ENCODE measurements around the gene ATP6V1G3. TPM values are rescaled to one million over a fixed set of nuclear protein-coding genes. Genes with fewer than 3 reads are reported as not detected.

ATP6V1G3 gene
- total and polyA plus RNA-seq, 9 of the 15 experiments (the other 6 are each of a cell fraction or from before 2014, with no cell fraction given), result 0.32 TPM; not detected in 8

- TF ChIP-seq MAFG (tag; conservative IDR thresholded peaks at IDR 0.05), result no peak
- no peak for TF ChIP-seq HDAC8 (tag; IDR thresholded peaks at IDR 0.05)
- TF ChIP-seq BDP1 (IDR thresholded peaks at IDR 0.05; ENCODE audit: insufficient read depth, insufficient read length), result no peak
- TF ChIP-seq HMBOX1 (IDR thresholded peaks at IDR 0.05), result no peak
- TF ChIP-seq HDAC2 (IDR thresholded peaks at IDR 0.05), result 0 out of 2 replicates have a peak, but pooled peaks have one; percentile 42
- no peak for TF ChIP-seq ZFP1 (CRISPR knock-in tag; IDR thresholded peaks at IDR 0.05)
- no peak for TF ChIP-seq STAT5B (CRISPR knock-in tag; IDR thresholded peaks at IDR 0.05)
- TF ChIP-seq ELF4 (CRISPR knock-in tag; IDR thresholded peaks at IDR 0.05), result peak; percentile 87
- TF ChIP-seq MYC (IDR thresholded peaks at IDR 0.05; ENCODE audit: low read depth, low read length), result no peak
- no peak for TF ChIP-seq MYC (CRISPR knock-in tag; IDR thresholded peaks at IDR 0.05; ENCODE audit: borderline replicate concordance, low read depth)
- TF ChIP-seq ZNF584 (CRISPR knock-in tag; IDR thresholded peaks at IDR 0.05; ENCODE audit: low read depth), result no peak
- TF ChIP-seq SNIP1 (IDR thresholded peaks at IDR 0.05; ENCODE audit: low read depth), result no peak
- TF ChIP-seq RBM15 (IDR thresholded peaks at IDR 0.05; ENCODE audit: insufficient read depth, low read length), result no peak
- no peak for TF ChIP-seq ZNF124 (CRISPR knock-in tag; IDR thresholded peaks at IDR 0.05)
- no peak for TF ChIP-seq ARNT (IDR thresholded peaks at IDR 0.05)
- TF ChIP-seq HMG20B (CRISPR knock-in tag; IDR thresholded peaks at IDR 0.05), result no peak
- no peak for TF ChIP-seq HDAC3 (IDR thresholded peaks at IDR 0.05; ENCODE audit: borderline replicate concordance, partially characterized antibody)
- TF ChIP-seq ZNF3 (CRISPR knock-in tag; IDR thresholded peaks at IDR 0.05), result no peak
- 0 out of 2 replicates have a peak, but pooled peaks have one; percentile 21 for TF ChIP-seq NCOA1 (IDR thresholded peaks at IDR 0.05; ENCODE audit: low read depth)
- TF ChIP-seq, protein P1, sequence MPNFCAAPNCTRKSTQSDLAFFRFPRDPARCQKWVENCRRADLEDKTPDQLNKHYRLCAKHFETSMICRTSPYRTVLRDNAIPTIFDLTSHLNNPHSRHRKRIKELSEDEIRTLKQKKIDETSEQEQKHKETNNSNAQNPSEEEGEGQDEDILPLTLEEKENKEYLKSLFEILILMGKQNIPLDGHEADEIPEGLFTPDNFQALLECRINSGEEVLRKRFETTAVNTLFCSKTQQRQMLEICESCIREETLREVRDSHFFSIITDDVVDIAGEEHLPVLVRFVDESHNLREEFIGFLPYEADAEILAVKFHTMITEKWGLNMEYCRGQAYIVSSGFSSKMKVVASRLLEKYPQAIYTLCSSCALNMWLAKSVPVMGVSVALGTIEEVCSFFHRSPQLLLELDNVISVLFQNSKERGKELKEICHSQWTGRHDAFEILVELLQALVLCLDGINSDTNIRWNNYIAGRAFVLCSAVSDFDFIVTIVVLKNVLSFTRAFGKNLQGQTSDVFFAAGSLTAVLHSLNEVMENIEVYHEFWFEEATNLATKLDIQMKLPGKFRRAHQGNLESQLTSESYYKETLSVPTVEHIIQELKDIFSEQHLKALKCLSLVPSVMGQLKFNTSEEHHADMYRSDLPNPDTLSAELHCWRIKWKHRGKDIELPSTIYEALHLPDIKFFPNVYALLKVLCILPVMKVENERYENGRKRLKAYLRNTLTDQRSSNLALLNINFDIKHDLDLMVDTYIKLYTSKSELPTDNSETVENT (CRISPR knock-in tag; IDR thresholded peaks at IDR 0.05), result no peak
- no peak for TF ChIP-seq FOXP4 (CRISPR knock-in tag; IDR thresholded peaks at IDR 0.05; ENCODE audit: borderline replicate concordance)
- no peak for TF ChIP-seq PHTF2 (CRISPR knock-in tag; IDR thresholded peaks at IDR 0.05)
- TF ChIP-seq ADNP (tag; IDR thresholded peaks at IDR 0.05), result no peak
- TF ChIP-seq KAT8 (IDR thresholded peaks at IDR 0.05; ENCODE audit: low read depth), result no peak
- no peak; the same call in 1 of the 2 replicates for TF ChIP-seq SMAD4 (CRISPR knock-in tag; conservative IDR thresholded peaks at IDR 0.05)
Measured at GRCh38 chr1:198556971-198557370, 16.5 kb upstream of the ATP6V1G3 start (continued).

Measured in K562 (cell line).